Measurements from ENCODE around the gene SH3RF3. TPM values are rescaled to one million over a fixed set of nuclear protein-coding genes. Genes with fewer than 3 reads are reported as not detected.

SH3RF3 gene
- total RNA-seq, 2 experiments from 2014 or later, result 1.9 to 2.3 TPM

- peaks cover 7% of the 10 kb centered on the region for H3K4me1 Mint-ChIP-seq (ENCODE audit: low read depth)
- no peak for DNase-seq
- peaks cover 8% of the 10 kb centered on the region for H3K27me3 Mint-ChIP-seq
- no peaks in the 10 kb centered on the region for H3K9me3 Mint-ChIP-seq
- intact Hi-C loops (cut with micrococcal nuclease), result no loop called here
- no peak overlapping the region for H3K4me3 Mint-ChIP-seq
- no peak for ATAC-seq
- no peaks in the 10 kb centered on the region for H3K36me3 Mint-ChIP-seq (ENCODE audit: low read depth)
- no peak for TF ChIP-seq CTCF (IDR thresholded peaks at IDR 0.05)
- no peak overlapping the region for H3K27ac Mint-ChIP-seq
- CTCF ChIA-PET, result no interaction called here
- POLR2A ChIA-PET, result no interaction called here
These were observed 420.1 kb downstream of the SH3RF3 start for GRCh38 chr2:109549016-109549590.

Small RNAs within 50 kb of the gene (microRNA-seq; reads per million reads assigned to microRNA genes)
- gene MIR4265 (ENCODE audit: borderline microRNAs expressed, borderline replicate concordance) (not detected), gene MIR4266 (ENCODE audit: borderline microRNAs expressed, borderline replicate concordance) (not detected)

Other genes with a start within 250 kb of the SH3RF3 start
- gene EDAR, start 140.0 kb upstream of the SH3RF3 start, total RNA-seq, result under 1 TPM; 0.09 to 0.11 TPM

Data from activated CD8-positive, alpha-beta T cell treated with anti-CD3 and anti-CD28 coated beads for 36 hours (primary cell).